H9 (cell line): ENCODE results near the gene SLC22A3. TPM values are rescaled to one million over a fixed set of nuclear protein-coding genes. Genes with fewer than 3 reads are reported as not detected.
"Not testable (repeated sequence)": the region's sequence is repeated elsewhere in the genome, so short reads cannot be mapped to it uniquely, and the experiment has no call there.

Source experiments
- DNase-seq: peaks from one replicate; pipeline ENCODE4 v3.0.0-alpha.2; 2017
- H2AFZ ChIP-seq: one replicate; pipeline ENCODE4 v1.6.1; 2013; ENCODE audit warnings: mild to moderate bottlenecking, low read length, control low read depth, moderate library complexity
- H2AK5ac ChIP-seq: 2 replicates; pipeline ENCODE4 v1.6.1; 2013; ENCODE audit warnings: low read length, control low read depth, mixed read lengths; ENCODE audit not compliant: insufficient read length
- H2BK120ac ChIP-seq: one replicate; pipeline ENCODE4 v1.6.1; 2013; ENCODE audit warnings: low read depth, mild to moderate bottlenecking, low read length, control low read depth, inconsistent platforms; ENCODE audit not compliant: poor library complexity, severe bottlenecking
- H2BK12ac ChIP-seq: 2 replicates; pipeline ENCODE4 v1.6.1; 2013; ENCODE audit warnings: low read length, control low read depth, mixed read lengths, low read depth; ENCODE audit not compliant: insufficient read length
- H2BK15ac ChIP-seq: 2 replicates; pipeline ENCODE4 v1.6.1; 2013; ENCODE audit warnings: low read depth, low read length, control low read depth
- H2BK20ac ChIP-seq: one replicate; pipeline ENCODE4 v1.6.1; 2013; ENCODE audit warnings: low read depth, mild to moderate bottlenecking, low read length, control low read depth, inconsistent platforms; ENCODE audit not compliant: poor library complexity, severe bottlenecking
- H2BK5ac ChIP-seq: 2 replicates; pipeline ENCODE4 v1.6.1; 2013; ENCODE audit warnings: low read length, control low read depth, mixed read lengths; ENCODE audit not compliant: insufficient read length
- H3K14ac ChIP-seq: 2 replicates; pipeline ENCODE4 v1.6.1; 2013; ENCODE audit warnings: low read length, control low read depth; ENCODE audit not compliant: insufficient read depth
- H3K18ac ChIP-seq: 2 replicates; pipeline ENCODE4 v1.6.1; 2013; ENCODE audit warnings: low read depth, mild to moderate bottlenecking, mixed read lengths, low read length, control low read depth; ENCODE audit not compliant: insufficient read length
- H3K23ac ChIP-seq: 2 replicates; pipeline ENCODE4 v1.6.1; 2013; ENCODE audit warnings: low read length, control low read depth, mixed read lengths, low read depth; ENCODE audit not compliant: insufficient read length
- H3K23me2 ChIP-seq: 2 replicates; pipeline ENCODE4 v1.6.1; 2013; ENCODE audit warnings: low read depth, mild to moderate bottlenecking, mixed read lengths, low read length, control low read depth; ENCODE audit not compliant: insufficient read length, poor library complexity, severe bottlenecking
- H3K27ac ChIP-seq: 2 replicates; pipeline ENCODE4 v1.5.1; 2013; ENCODE audit warnings: low read length, control low read depth, mixed read lengths, low read depth; ENCODE audit not compliant: insufficient read length
- H3K27me3 ChIP-seq: 2 replicates; pipeline ENCODE4 v1.6.1; 2013; ENCODE audit warnings: low read length, control low read depth, inconsistent platforms; ENCODE audit not compliant: insufficient read depth
- H3K4ac ChIP-seq: 2 replicates; pipeline ENCODE4 v1.6.1; 2013; ENCODE audit warnings: low read depth, mild to moderate bottlenecking, control low read depth, inconsistent platforms, low read length, moderate library complexity
- H3K4me1 ChIP-seq: 2 replicates; pipeline ENCODE4 v1.6.1; 2013; ENCODE audit warnings: low read length, control low read depth, inconsistent platforms; ENCODE audit not compliant: insufficient read depth
- H3K4me2 ChIP-seq: 2 replicates; pipeline ENCODE4 v1.6.1; 2013; ENCODE audit warnings: low read length, control low read depth, mixed read lengths; ENCODE audit not compliant: insufficient read length, insufficient read depth
- H3K56ac ChIP-seq: 2 replicates; pipeline ENCODE4 v1.6.1; 2013; ENCODE audit warnings: low read depth, mild to moderate bottlenecking, mixed read lengths, low read length, control low read depth; ENCODE audit not compliant: insufficient read length
- H3K79me1 ChIP-seq: 2 replicates; pipeline ENCODE4 v1.6.1; 2013; ENCODE audit warnings: low read depth, mild to moderate bottlenecking, moderate library complexity, low read length, control low read depth, inconsistent platforms; ENCODE audit not compliant: insufficient read depth, poor library complexity, severe bottlenecking
- H3K79me2 ChIP-seq: 2 replicates; pipeline ENCODE4 v1.6.1; 2013; ENCODE audit warnings: low read length, control low read depth, inconsistent platforms; ENCODE audit not compliant: insufficient read depth
- H3K9ac ChIP-seq: 2 replicates; pipeline ENCODE4 v1.6.1; 2013; ENCODE audit warnings: low read length, control low read depth, mixed read lengths; ENCODE audit not compliant: insufficient read length; ENCODE audit errors: extremely low read depth
- H3K9me3 ChIP-seq: one replicate; pipeline ENCODE4 v1.6.1; 2013; ENCODE audit warnings: low read depth, low read length, inconsistent platforms; ENCODE audit not compliant: control insufficient read depth
- H3T11ph ChIP-seq: one replicate; pipeline ENCODE4 v1.6.1; 2013; ENCODE audit warnings: mild to moderate bottlenecking, low read length, control low read depth, inconsistent platforms
- H4K20me1 ChIP-seq: one replicate; pipeline ENCODE4 v1.6.1; 2013; ENCODE audit not compliant: control insufficient read depth, insufficient read length, insufficient read depth
- H4K5ac ChIP-seq: 2 replicates; pipeline ENCODE4 v1.6.1; 2013; ENCODE audit warnings: low read depth, mild to moderate bottlenecking, mixed read lengths, low read length, control low read depth; ENCODE audit not compliant: insufficient read length
- H4K8ac ChIP-seq: replicated peaks from 2 replicates; pipeline ENCODE4 v1.6.1; 2013; ENCODE audit warnings: low read length, control low read depth, mixed read lengths, low read depth; ENCODE audit not compliant: insufficient read length
- H4K91ac ChIP-seq: 2 replicates; pipeline ENCODE4 v1.6.1; 2013; ENCODE audit warnings: low read depth, mild to moderate bottlenecking, moderate library complexity, mixed read lengths, low read length, control low read depth; ENCODE audit not compliant: insufficient read length
- H3K27ac Mint-ChIP-seq, 3 experiments: 2 replicates in 2 of 3; 3 replicates in 1 of 3; pipeline ENCODE4 v1.8.0; 2020 to 2021; ENCODE audit warnings: mixed read lengths in 3 of 3, mild to moderate bottlenecking in 1 of 3, moderate library complexity in 1 of 3
- H3K27me3 Mint-ChIP-seq: 2 replicates; pipeline ENCODE4 v1.8.0; 2021; ENCODE audit warnings: low read depth, mild to moderate bottlenecking, moderate library complexity, mixed read lengths
- H3K36me3 Mint-ChIP-seq, 3 experiments: 2 replicates in 2 of 3; 3 replicates in 1 of 3; pipeline ENCODE4 v1.8.0; 2020 to 2021; ENCODE audit warnings: low read depth in 3 of 3, mixed read lengths in 3 of 3; ENCODE audit not compliant: insufficient read depth in 1 of 3
- H3K4me1 Mint-ChIP-seq, 2 experiments: 2 replicates each; pipeline ENCODE4 v1.8.0; 2020; ENCODE audit warnings: mixed read lengths in 2 of 2
- H3K4me3 Mint-ChIP-seq, 2 experiments: 2 replicates in 1 of 2; 3 replicates in 1 of 2; pipeline ENCODE4 v1.8.0; 2020 to 2021; ENCODE audit warnings: mild to moderate bottlenecking in 2 of 2, mixed read lengths in 2 of 2, moderate library complexity in 1 of 2
- H3K9me3 Mint-ChIP-seq, 2 experiments: 2 replicates in 1 of 2; 3 replicates in 1 of 2; pipeline ENCODE4 v1.8.0; 2020; ENCODE audit warnings: mild to moderate bottlenecking in 2 of 2, mixed read lengths in 2 of 2, moderate library complexity in 1 of 2
- WGBS: extraction: QIAGEN DNeasy Blood & Tissue Kit; methylation state at CpG from one replicate; pipeline ENCODE4 v1.1.7; 2013; ENCODE audit warnings: missing lambda C conversion rate, low lambda C conversion rate, mixed read lengths; ENCODE audit not compliant: insufficient read length; ENCODE audit errors: extremely low coverage; 5-methylcytosine and 5-hydroxymethylcytosine counted together
- total RNA-seq: library from RNA; stranded (reverse); gene quantifications from 2 replicates; pipeline ENCODE4 v1.2.1, GENCODE V29; 2021
- TF ChIP-seq, protein P1 (sequence below): fragments of 200-600 bp; sonication (generic); conservative IDR thresholded peaks from 3 replicates; pipeline ENCODE4 v1.8.0; 2021; ENCODE audit warnings: antibody characterized with exemption, mild to moderate bottlenecking

The SLC22A3 gene
- total RNA-seq, 1 experiment from 2014 or later = 2.7 TPM

GRCh38 chr6:160391419-160392116, 43.4 kb downstream of the SLC22A3 start:
- no peak overlapping the region for H3K23ac ChIP-seq
- H3K27me3 ChIP-seq = no peaks in the 10 kb centered on the region
- Mint-ChIP-seq H3K27me3 (no peaks in the 10 kb centered on the region), H3K27ac (no peak overlapping the region), H3K36me3 (peaks cover 0 to 5% (median 2%) of the 10 kb centered on the region in 3 experiments; a peak in 3 of 7 replicates), H3K4me1 (peaks cover 13 to 15% of the 10 kb centered on the region in 2 experiments), H3K9me3 (peaks cover 0 to 4% of the 10 kb centered on the region in 2 experiments; a peak in 2 of 5 replicates), H3K4me3 (no peak overlapping the region)
- DNase-seq = no peak
- H3K4me2 ChIP-seq = no peak overlapping the region
- no peak overlapping the region for H3K18ac ChIP-seq
- H3K9me3 ChIP-seq = no peaks in the 10 kb centered on the region
- H2BK15ac ChIP-seq = no peak overlapping the region
- no peaks in the 10 kb centered on the region for H3K23me2 ChIP-seq
- H3K14ac ChIP-seq = no peak overlapping the region
- no peaks in the 10 kb centered on the region for H3K79me2 ChIP-seq
- H4K8ac ChIP-seq = no peak overlapping the region
- no peak overlapping the region for H2BK12ac ChIP-seq
- H2BK20ac ChIP-seq = no peak overlapping the region
- H2BK5ac ChIP-seq = no peak overlapping the region
- no peaks in the 10 kb centered on the region for H3K79me1 ChIP-seq
- no peak overlapping the region for H3T11ph ChIP-seq
- H2AFZ ChIP-seq = no peak overlapping the region
- no CpG with 5 or more reads among the region's 7 CpGs for WGBS
- no peak overlapping the region for H2AK5ac ChIP-seq
- H4K20me1 ChIP-seq = no peaks in the 10 kb centered on the region
- H3K27ac ChIP-seq = no peak overlapping the region
- no peak overlapping the region for H4K5ac ChIP-seq
- no peak overlapping the region for H3K4ac ChIP-seq
- TF ChIP-seq, protein P1, sequence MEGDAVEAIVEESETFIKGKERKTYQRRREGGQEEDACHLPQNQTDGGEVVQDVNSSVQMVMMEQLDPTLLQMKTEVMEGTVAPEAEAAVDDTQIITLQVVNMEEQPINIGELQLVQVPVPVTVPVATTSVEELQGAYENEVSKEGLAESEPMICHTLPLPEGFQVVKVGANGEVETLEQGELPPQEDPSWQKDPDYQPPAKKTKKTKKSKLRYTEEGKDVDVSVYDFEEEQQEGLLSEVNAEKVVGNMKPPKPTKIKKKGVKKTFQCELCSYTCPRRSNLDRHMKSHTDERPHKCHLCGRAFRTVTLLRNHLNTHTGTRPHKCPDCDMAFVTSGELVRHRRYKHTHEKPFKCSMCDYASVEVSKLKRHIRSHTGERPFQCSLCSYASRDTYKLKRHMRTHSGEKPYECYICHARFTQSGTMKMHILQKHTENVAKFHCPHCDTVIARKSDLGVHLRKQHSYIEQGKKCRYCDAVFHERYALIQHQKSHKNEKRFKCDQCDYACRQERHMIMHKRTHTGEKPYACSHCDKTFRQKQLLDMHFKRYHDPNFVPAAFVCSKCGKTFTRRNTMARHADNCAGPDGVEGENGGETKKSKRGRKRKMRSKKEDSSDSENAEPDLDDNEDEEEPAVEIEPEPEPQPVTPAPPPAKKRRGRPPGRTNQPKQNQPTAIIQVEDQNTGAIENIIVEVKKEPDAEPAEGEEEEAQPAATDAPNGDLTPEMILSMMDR = no peak
- H3K4me1 ChIP-seq = no peaks in the 10 kb centered on the region; the same call in 1 of the 2 replicates
- no peak overlapping the region for H3K9ac ChIP-seq
- H3K56ac ChIP-seq = no peak overlapping the region
- no peak overlapping the region for H2BK120ac ChIP-seq
- no peak overlapping the region for H4K91ac ChIP-seq

DNA sequence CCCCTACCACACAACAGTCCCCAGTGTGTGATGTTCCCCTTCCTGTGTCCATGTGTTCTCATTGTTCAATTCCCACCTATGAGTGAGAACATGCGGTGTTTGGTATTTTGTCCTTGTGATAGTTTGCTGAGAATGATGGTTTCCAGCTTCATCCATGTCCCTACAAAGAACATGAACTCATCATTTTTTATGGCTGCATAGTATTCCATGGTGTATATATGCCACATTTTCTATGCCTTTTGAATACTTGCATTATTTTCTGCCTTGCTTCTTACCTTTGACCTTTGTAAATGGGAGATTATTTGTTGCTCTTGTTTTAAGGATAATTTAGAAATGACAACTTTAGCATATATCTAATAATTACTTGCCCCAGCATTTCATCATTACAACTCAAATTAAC, 45.3 kb downstream of the SLC22A3 start:
- peaks cover 11 to 13% of the 10 kb centered on the region in 2 experiments for H3K4me1 Mint-ChIP-seq
- H3K9me3 ChIP-seq, H3K56ac ChIP-seq, H2BK15ac ChIP-seq, H4K5ac ChIP-seq, H3K18ac ChIP-seq, H3K4me2 ChIP-seq, H2AK5ac ChIP-seq, H3K23ac ChIP-seq, H3K27me3 ChIP-seq, H2BK20ac ChIP-seq, H3K4ac ChIP-seq, H3K27ac Mint-ChIP-seq, H2BK12ac ChIP-seq, H3K27ac ChIP-seq, H4K91ac ChIP-seq, H3K9ac ChIP-seq, H3K9me3 Mint-ChIP-seq, H4K20me1 ChIP-seq, H2BK5ac ChIP-seq, H3T11ph ChIP-seq, DNase-seq, H3K4me1 ChIP-seq, H3K4me3 Mint-ChIP-seq, H3K79me1 ChIP-seq, H2BK120ac ChIP-seq, H3K79me2 ChIP-seq, H3K14ac ChIP-seq, H3K27me3 Mint-ChIP-seq, H3K36me3 Mint-ChIP-seq, H3K23me2 ChIP-seq, H4K8ac ChIP-seq, H2AFZ ChIP-seq: not testable (repeated sequence)
- no CpG with 5 or more reads among the region's 1 CpG for WGBS
